Measurements from ENCODE around the gene UACA.
"Not testable (repeated sequence)": the region's sequence is repeated elsewhere in the genome, so short reads cannot be mapped to it uniquely, and the experiment has no call there.

The UACA gene

DNA sequence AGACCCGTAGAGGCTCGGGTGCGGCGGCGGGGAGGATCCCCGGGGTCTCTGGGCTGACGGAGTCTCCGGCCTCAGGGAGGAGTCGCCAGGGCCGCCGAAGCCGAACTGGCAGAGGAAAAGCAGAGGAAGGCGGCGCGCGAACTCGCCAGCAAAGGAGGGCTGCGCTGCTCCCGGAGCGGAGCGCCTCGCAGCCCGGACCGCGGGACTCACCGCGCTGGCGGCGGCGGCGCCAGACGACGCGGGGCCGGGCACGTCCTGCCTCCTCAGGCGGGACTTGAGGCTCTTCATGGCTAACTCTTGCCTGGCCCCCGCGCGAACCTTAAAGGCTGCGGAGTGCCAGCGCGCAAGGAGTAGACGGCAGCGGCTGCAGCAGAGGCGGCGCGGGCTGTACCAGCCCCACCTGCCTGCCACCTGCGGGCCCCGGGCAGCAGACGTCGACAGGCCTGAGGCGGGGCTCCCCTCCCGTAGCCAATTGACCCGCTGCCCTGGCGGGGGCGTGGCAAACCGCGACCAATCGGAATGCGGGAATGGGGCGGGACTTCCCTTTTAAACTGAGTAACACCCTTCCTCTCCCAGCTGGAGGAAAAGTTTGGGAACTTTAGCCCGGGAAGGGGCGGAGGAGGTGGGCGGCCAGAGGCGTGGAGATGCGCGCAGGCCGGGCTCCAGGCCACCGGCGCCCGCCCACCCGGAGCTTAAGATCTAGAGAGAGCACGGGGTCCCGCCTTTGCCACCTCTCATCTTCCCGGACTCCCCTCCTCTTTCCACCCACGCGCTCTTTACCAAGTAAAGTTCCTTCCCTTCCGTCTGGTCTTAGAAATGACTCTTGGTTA, at the start of gene UACA:
UACA (minus strand) TSS at position 439 of the 830 bp plus-strand sequence; CDS start at position 288, 151 bp downstream.
- peak; percentile 59 to 96 (median 87) for DNase-seq

DNA sequence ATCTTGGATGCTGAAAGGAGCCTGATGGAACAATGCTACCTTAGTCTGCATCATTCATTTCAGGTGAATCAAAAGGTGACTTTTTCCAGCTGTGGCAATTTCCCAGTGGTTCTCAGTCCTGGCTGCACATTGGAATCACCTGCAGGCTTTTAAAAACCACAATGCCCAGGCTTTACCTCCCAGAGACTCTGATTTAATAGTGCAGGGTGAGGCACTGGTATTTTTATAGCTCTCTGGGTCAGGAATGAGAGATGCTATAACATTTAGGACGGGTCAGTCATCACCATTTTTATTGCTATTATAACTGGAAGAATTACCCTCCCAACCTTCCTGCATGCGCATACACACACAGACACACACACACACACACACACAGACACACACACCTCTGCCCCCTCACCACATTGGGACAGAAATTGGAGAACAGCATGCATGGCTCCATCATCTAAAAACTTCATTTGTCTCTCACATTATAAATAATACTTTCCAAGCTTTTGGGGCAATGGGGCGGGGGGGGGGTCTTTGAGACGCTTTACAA, 49.5 kb upstream of the UACA start:
- DNase-seq, result no peak

GRCh38 chr15:70810916-70811578, 47.7 kb upstream of the UACA start:
- DNase-seq, result no peak

DNA sequence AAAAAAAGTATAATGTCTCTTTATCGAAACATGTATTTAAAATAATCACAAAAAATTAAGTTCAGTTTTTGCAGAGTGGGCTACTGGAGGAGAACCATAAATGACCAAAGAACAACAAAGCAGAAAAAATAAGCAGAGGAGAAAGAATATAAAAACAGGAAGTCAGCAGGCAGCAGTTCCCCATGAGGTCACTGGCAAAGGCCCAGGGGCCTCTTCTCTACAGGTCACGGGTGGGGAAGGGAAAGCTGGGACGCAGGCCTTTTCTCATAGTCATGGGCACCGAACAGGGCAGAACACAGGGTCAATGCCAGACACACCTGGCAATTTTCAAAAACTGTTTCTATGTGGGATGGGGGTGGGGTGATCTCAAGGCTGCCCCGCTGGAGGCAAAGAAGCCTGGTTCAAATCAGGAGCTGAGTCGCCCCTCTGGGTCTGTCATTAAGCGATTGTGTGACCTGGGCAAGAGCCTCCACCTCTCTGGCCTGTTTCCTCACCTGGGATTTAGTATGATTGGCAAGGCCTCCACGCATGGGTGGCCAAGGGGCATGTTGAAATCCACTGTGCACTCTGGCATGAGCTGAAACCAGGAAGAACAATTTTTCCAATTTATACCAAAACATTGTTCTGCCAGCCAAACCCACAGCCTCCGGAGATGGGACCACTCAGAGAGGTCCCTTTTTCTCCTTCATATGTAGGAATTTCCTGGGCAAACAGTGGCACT, 43.8 kb upstream of the UACA start:
- DNase-seq, result peak in 13 of 51 donors; percentile 5 to 31 (median 13)

- DNase-seq, result not testable (repeated sequence)
Observed at GRCh38 chr15:70804388-70804787, 41.0 kb upstream of the UACA start.

DNA sequence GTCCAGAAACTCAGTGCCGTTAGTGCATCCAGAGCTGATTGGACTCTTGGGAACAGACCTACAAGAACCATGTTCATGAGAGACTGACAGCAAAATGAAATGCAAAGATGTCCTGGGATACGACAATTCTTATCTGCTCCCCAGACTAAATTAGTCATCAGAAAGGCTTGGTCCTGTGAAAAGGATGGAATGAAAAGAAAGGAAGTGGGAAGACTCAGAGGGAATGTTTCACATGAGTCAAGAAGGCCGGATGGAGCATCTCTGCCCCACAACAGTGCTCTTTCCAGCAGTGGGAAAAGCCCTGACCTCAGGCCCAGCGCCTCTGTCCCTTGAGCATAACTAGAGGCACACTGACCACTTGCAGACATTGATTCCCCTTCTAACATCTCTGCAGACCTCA, 39.3 kb upstream of the UACA start:
- DNase-seq, result no peak

DNA sequence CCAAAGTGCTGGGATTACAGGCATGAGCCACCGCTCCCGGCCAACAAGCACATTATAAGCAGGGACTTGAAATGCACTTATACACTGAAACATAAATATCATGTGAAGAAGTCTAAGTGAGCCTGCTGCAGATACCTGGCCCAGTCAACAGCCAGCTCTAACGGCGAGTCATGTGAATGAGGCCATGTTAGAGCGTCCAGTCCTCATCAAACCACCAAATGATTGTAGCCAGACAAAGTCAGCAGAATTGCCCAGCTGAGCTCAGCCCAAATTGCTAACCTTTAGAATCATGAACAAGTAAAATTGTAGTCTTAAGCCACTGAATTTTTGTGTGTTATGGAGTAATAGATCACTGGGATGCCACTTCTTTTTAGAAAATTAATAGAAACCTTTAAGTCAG, 37.8 kb upstream of the UACA start:
- no peak for DNase-seq

GRCh38 chr15:70799667-70800450, 36.5 kb upstream of the UACA start:
- DNase-seq, result no peak

DNA sequence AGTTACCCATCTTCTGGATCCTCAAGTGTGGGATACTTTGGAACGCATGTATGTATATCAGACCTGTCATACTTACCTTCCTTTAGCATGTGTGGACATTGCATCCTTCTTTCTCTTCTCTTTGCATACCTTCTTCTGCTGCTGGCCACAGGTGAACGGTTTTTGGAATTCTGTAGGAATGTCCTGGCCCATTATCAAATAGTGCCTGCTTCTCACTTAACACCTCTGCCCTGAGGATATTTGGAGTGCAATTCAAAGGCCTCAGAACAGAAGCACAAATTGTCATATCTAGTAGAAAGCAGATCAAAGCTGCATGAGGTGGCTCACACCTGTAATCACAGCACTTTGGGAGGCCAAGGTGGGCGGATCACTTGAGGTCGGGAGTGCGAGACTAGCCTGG, 34.1 kb upstream of the UACA start:
- no peak for DNase-seq

DNA sequence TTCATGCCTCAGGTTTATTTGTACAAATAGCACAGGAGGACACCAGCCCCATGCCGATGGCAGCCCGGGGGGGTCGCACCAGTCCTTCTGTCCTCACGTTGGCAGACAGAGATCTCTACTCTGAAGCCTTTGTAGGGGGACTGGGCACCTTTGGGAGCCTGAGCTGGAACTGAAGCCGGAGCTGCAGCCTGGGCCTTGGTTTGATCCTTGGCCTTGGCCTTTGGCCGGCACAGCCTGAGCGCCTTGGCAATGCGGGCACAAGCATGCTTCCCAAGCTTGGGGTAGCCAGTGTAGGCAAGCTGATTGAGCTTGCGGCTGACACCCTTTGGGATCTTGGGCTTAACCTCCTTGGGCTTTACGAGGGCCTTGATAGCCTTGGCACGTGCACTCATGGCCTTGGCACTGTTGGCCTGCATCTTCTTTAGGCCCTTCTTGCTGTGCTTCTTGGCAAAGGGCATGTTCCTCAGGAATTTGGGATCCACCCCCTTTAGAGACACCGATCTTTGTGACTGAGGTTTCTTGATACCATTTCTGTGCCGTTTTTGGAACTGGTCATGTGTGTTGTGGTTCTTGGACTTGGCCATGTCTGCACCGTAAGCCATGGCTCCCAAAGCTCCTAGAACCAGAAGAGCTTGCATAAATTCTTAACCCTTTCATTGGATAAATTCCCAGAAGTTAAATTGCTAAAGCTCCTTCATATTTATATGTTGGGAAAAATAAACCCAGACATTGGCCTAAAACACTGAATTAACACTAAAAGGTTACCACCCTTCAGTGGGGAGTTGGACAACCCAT, 33.4 kb upstream of the UACA start:
- no peak for DNase-seq

DNA sequence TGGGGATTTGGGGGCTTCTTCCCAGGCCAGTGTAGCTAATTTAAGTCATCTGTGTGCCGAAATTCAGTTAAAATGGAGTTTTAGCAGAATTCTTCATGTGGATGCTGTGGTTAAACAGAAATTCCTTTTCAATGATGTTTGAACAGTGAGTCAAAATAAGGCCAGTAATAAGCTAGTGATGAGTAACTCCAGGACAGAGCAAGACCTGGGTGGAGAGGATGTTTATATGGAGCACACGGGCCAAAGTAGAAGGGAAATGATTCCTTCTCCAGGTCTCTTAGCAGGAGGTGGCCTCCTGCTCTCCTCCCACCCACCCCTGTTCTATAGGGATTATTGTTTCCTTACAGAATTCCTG, 31.9 kb upstream of the UACA start:
- no peak for DNase-seq

GRCh38 chr15:70794596-70795310, 31.4 kb upstream of the UACA start:
- no peak for DNase-seq

- DNase-seq, result no peak
Observed at GRCh38 chr15:70793694-70794093, 30.3 kb upstream of the UACA start.

DNA sequence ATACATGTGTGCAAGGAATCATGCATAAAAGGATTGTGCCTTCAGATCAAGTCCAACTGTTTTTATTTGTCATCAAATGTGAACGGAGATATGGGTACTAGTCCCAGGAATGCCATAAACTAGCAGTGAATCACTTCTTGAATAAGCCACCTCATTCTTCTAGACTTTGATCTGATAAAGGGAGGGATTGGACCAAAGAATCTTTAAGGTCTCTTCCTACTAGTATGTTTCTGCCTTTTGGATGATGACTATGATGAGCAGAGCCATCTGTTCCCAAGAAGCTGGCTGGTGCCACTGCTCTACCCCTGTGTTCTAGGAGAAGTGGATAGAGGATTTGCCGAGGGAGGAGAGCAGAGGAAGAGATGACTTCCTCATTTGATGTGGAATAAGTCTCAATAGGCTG, 28.8 kb upstream of the UACA start:
- DNase-seq, result no peak

GRCh38 chr15:70791259-70791658, 27.9 kb upstream of the UACA start:
- DNase-seq, result no peak

DNA sequence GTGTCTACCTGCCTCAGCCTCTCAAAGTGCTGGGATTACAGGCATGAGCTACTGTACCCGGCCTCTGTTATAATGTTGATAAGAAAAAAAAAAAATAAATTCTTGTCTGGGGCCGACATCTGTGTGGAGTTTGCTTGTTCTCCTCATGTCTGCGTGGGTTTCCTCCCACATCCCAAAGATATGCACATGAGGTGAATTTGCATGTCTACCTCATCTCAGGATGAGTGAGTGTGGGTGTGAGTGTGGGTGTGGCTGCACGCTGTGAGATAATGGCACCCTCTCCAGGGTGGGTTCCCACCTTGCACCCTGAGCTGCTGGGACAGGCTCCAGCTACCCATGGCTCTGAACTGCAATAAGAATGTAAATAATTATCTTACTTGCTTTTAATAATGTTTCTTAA, 25.9 kb upstream of the UACA start:
- no peak for DNase-seq

DNA sequence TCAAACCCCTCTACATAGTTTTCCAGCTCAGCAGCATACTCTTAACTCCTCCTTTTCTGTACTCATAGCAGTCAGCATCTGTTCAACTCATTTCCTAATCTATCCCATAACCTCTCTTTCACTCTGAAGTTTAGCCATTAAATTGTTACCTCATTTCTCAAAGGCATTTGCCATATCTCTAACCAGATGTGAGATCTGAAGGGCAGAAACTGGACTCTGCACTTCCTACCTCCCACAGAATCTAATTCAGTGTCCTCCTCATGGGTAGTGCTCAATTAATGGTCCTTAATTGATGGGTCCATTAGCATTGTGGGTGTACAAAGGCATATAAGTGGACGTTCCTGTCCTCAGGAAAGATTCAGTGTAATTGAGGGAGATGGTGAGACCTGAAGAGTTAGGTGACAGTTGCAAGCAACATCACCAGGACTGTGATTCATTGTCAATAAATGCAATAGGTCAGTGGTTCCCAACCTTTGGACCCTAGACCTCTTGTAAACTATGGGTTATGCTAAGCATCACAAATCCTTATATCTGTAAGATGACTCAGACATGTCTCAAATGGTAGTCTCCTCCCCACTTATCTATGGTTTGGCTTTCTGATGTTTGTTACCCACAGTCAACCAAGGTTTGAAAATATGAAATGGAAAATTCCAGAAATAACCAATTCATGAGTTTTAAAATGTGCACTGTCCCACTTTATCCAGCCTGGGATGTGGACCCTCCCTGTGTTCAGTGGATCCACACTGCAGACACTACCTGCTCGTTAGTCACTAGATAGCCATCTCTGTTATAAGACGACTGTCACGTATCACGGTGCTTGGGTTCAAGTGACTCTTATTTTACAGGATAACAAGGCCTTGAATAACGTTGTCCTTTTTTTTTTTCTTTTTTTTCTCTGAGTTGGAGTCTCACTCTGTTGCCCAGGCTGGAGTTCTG, 25.0 kb upstream of the UACA start:
- DNase-seq, result no peak

GRCh38 chr15:70786996-70787395, 23.6 kb upstream of the UACA start:
- DNase-seq, result no peak

- no peak for DNase-seq
Observed at GRCh38 chr15:70783610-70784022, 20.3 kb upstream of the UACA start.

Data from hypothalamus (tissue), 51 donors.